ENCODE results near the gene ZBED4.

ZBED4 gene

GRCh38 chr22:49867303-49868265 is 13.9 kb downstream of the ZBED4 start:
- DNase-seq: no peak
- H3K36me3 Mint-ChIP-seq (ENCODE audit: low read depth): peaks cover 90% of the 10 kb centered on the region
- peaks cover 9% of the 10 kb centered on the region for H3K27me3 Mint-ChIP-seq (ENCODE audit: low read depth, poor library complexity)
- H3K27ac Mint-ChIP-seq: no peak overlapping the region
- H3K4me1 Mint-ChIP-seq: no peaks in the 10 kb centered on the region
- H3K9me3 Mint-ChIP-seq: peaks cover 89% of the 10 kb centered on the region
- no peak overlapping the region for H3K4me3 Mint-ChIP-seq
- no peak for TF ChIP-seq CTCF (IDR thresholded peaks at IDR 0.05)

- Mint-ChIP-seq H3K36me3 (ENCODE audit: low read depth) (peaks cover 90% of the 10 kb centered on the region), H3K27ac (no peak overlapping the region), H3K4me3 (no peak overlapping the region), H3K4me1 (no peaks in the 10 kb centered on the region), H3K9me3 (peaks cover 88% of the 10 kb centered on the region), H3K27me3 (ENCODE audit: low read depth, poor library complexity) (peaks cover 5% of the 10 kb centered on the region)
- DNase-seq: no peak
- no peak for TF ChIP-seq CTCF (IDR thresholded peaks at IDR 0.05)
These were observed 15.6 kb downstream of the ZBED4 start for GRCh38 chr22:49869086-49869830.

GRCh38 chr22:49869845-49870712 is 16.4 kb downstream of the ZBED4 start:
- peaks cover 89% of the 10 kb centered on the region for H3K36me3 Mint-ChIP-seq (ENCODE audit: low read depth)
- H3K4me1 Mint-ChIP-seq: no peaks in the 10 kb centered on the region
- no peak overlapping the region for H3K27ac Mint-ChIP-seq
- H3K27me3 Mint-ChIP-seq (ENCODE audit: low read depth, poor library complexity): peaks cover 5% of the 10 kb centered on the region
- peak overlapping the region; percentile 8 for H3K4me3 Mint-ChIP-seq
- H3K9me3 Mint-ChIP-seq: peaks cover 86% of the 10 kb centered on the region
- DNase-seq: no peak
- no peak for TF ChIP-seq CTCF (IDR thresholded peaks at IDR 0.05)

- TF ChIP-seq CTCF (IDR thresholded peaks at IDR 0.05): no peak
- peaks cover 86% of the 10 kb centered on the region for H3K9me3 Mint-ChIP-seq
- no peak overlapping the region for H3K27ac Mint-ChIP-seq
- no peak for DNase-seq
- peaks cover 89% of the 10 kb centered on the region for H3K36me3 Mint-ChIP-seq (ENCODE audit: low read depth)
- no peak overlapping the region for H3K4me3 Mint-ChIP-seq
- no peaks in the 10 kb centered on the region for H3K4me1 Mint-ChIP-seq
- H3K27me3 Mint-ChIP-seq (ENCODE audit: low read depth, poor library complexity): peaks cover 5% of the 10 kb centered on the region
These were observed 17.8 kb downstream of the ZBED4 start for GRCh38 chr22:49871482-49871881.

GRCh38 chr22:49872347-49872746 is 18.7 kb downstream of the ZBED4 start:
- peaks cover 5% of the 10 kb centered on the region for H3K27me3 Mint-ChIP-seq (ENCODE audit: low read depth, poor library complexity)
- no peak overlapping the region for H3K27ac Mint-ChIP-seq
- no peak for DNase-seq
- TF ChIP-seq CTCF (IDR thresholded peaks at IDR 0.05): no peak
- H3K4me3 Mint-ChIP-seq: no peak overlapping the region
- H3K4me1 Mint-ChIP-seq: no peaks in the 10 kb centered on the region
- H3K9me3 Mint-ChIP-seq: peaks cover 84% of the 10 kb centered on the region
- peaks cover 88% of the 10 kb centered on the region for H3K36me3 Mint-ChIP-seq (ENCODE audit: low read depth)
